Epithelial cell of esophagus (primary cell): ENCODE results near the gene SGMS2.

Experiments used
- DNase-seq: peaks from one replicate; pipeline ENCODE4 v3.0.0; 2010; ENCODE audit warnings: low read depth
- H3K4me3 ChIP-seq: 2 replicates; pipeline ENCODE4 v1.5.1; 2011; ENCODE audit warnings: mild to moderate bottlenecking, low read length, control low read depth
- TF ChIP-seq, protein P1 (sequence below): IDR thresholded peaks from 2 replicates; pipeline ENCODE4 v1.5.1; 2011; ENCODE audit warnings: low read depth, mild to moderate bottlenecking, low read length, control low read depth, inconsistent platforms; ENCODE audit not compliant: insufficient read depth; ENCODE audit errors: missing control alignments

The SGMS2 gene

DNA sequence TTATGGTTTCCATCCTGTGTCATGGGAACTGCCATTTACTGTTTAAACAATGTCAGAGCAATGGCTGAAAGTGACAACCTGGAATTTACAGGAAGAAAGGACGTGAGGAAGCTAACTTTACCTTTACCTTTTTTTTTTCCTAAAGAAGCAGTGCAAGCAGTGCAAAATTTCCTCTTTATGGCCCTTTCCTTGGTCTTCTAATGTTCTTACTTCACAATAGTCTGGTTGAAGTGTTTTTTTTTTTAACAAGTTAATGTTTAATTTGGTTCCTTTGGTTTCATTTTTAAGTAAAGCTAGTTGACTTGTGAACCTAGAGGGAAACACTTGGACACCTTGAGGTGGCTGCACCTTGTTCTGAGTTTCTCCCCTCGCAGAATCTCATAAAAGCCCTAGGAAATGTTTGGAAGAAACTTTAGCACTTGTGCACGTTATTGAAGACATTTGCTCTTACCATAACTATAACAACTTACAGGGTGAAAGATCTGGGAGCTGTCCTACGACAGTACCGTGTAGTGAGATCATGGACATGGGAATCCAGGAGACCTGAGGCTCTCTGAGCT lies 1.8 kb downstream of the SGMS2 start:
- peak; percentile 51 for DNase-seq
- TF ChIP-seq, protein P1, sequence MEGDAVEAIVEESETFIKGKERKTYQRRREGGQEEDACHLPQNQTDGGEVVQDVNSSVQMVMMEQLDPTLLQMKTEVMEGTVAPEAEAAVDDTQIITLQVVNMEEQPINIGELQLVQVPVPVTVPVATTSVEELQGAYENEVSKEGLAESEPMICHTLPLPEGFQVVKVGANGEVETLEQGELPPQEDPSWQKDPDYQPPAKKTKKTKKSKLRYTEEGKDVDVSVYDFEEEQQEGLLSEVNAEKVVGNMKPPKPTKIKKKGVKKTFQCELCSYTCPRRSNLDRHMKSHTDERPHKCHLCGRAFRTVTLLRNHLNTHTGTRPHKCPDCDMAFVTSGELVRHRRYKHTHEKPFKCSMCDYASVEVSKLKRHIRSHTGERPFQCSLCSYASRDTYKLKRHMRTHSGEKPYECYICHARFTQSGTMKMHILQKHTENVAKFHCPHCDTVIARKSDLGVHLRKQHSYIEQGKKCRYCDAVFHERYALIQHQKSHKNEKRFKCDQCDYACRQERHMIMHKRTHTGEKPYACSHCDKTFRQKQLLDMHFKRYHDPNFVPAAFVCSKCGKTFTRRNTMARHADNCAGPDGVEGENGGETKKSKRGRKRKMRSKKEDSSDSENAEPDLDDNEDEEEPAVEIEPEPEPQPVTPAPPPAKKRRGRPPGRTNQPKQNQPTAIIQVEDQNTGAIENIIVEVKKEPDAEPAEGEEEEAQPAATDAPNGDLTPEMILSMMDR = no peak
- peak overlapping the region; percentile 92 for H3K4me3 ChIP-seq

DNA sequence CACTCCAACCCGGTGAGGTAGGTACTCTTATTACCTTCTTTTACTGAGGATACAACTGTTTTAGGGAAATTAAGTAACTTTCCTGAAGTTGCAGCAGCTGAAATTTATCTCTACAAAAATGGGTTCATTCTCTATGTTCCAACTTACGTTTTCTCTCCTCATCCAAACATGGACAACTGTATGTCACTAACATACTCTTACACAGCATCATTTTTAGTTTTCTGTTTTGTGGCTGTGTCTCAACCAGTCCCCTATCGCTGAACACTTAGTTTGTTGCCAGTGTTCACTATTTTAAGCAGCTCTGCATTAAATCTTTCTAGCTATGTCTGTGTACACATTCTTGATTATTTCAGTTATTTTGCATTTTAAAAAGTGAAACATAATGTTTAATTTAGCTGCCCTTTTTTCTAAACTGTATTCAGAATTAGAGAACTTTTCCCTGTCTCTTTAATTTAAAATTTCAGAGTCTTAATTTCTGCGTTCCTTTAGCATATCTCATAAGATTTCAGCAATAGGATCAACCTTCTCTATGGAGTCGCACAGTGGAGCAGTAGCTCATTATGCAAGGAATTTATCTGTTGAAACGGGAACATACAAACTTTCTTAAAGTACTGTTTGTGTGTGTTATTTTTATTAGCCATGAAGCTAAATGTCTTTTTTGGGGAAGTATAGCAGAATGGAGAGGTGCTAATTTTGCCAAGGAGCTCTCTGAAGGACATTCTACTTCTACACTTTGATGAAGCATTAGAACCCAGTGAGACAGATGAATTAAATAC lies 3.8 kb downstream of the SGMS2 start:
- TF ChIP-seq, protein P1 = no peak
- no peak overlapping the region for H3K4me3 ChIP-seq
- DNase-seq = no peak

DNA sequence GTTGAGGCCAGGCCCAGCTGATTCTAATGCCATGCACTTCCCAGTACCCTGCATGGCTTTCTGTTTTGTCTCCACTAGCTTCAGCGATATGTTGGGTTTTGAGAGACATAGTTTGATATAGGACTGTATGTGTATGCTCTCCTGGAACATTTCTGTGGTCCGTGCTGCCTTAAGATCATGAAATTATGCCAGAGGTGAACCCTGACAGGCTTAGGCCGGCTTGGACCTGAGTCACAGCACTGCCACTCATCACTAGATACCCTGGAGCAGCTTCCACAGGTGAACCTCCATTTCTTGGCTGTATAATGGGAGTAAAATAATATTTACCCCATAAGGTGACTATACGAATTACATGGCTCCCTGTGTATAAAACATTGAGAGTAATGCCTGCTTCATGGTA lies 6.4 kb downstream of the SGMS2 start:
- no peak overlapping the region for H3K4me3 ChIP-seq
- TF ChIP-seq, protein P1 = no peak
- peak; percentile 78 for DNase-seq

DNA sequence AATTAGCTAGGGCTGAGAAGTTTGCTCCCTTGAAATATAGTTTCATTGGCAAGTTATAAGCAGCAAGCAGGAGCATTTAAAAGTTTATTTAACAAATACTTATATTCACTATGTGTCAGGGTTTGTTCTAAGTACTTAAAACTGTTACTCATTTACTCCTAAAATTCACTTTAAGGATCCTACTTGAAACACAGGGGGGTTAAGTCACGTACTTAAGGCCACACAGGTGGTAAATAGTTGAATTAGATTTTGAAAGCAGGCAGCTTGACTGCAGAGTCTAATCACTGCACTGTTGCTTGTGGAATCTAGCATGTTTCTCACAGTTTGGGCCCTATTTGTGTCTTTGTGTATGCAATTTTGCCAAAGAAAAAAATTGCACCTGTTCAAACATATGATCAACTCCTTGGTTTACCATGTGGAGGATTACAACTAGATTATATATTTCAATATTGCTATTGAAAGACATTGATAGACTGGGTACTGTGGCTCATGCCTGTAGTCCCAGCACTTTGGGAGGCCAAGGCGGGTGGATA lies 7.6 kb downstream of the SGMS2 start:
- TF ChIP-seq, protein P1 = no peak
- H3K4me3 ChIP-seq = no peak overlapping the region
- DNase-seq = no peak

DNA sequence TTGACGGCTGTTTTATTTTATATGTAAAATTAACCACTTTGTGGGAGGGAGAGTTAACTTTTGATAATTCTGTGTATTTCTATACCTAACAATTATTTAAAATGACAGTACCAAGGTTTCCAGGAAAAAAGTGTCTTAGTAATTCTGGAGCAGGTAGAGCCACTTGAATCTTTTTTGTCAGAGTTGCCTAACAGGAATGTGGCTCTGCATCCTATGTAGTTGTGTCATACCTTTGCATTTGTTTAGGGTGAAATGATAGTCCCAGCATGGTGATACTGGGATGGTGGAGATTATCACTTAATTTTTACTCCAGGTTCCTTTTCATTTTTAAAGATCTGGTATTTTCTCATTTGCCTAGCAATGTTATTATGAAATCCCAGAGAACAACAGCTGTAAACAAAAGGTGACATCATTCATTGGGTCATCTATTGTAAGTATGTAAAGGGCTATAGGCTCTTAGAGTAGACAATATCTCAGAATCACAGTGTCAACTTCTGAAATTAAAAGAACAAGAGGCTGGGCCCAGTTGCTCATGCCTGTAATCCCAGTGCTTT lies 9.6 kb downstream of the SGMS2 start:
- TF ChIP-seq, protein P1 = no peak
- H3K4me3 ChIP-seq = no peak overlapping the region
- DNase-seq = peak; percentile 75

DNA sequence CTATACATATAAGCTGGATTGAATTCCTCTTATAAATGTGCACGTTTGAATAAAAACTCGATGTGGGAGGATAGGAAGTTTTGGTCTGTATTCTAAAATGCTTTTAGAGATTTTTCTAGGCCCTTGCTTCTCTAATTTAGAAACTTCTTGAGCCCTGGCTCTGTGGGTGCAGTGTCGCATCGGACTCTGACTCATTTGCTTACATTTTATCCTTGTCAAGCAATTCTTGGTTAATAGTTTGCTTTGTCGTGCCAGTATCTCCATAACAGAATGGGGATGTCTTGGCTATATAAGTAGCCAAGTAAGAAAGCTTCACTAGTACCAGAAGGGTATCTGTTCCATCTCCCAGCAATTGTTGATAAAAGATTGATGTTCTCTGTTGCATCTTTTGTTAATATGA lies 10.7 kb downstream of the SGMS2 start:
- TF ChIP-seq, protein P1 = no peak
- no peak overlapping the region for H3K4me3 ChIP-seq
- DNase-seq = no peak

DNA sequence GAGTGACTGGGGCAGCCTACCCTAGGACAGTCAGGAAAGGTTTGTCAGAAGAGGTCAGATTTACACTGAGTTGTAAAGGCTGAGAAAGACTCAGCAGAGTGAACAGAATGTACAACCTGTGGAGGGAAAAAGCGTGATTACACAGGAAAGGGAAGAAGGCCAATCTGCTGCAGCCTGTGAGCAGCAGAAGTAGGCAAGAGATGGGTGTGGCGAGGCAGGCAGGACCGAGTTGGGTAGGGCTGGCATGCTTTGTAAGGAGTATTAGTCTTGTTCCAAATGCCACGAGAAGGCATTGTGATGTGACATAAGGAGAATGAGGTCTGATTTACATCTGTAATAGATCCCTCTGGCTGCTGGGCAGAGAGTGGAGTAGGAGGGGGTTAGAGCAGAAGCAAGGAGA lies 12.6 kb downstream of the SGMS2 start:
- peak; percentile 50 for DNase-seq
- no peak overlapping the region for H3K4me3 ChIP-seq
- TF ChIP-seq, protein P1 = no peak
